H9 (cell line): ENCODE results near the gene SAMM50. TPM values are rescaled to one million over a fixed set of nuclear protein-coding genes. Genes with fewer than 3 reads are reported as not detected.

Source experiments
- DNase-seq: peaks from one replicate; pipeline ENCODE4 v3.0.0-alpha.2; 2017
- H2AFZ ChIP-seq: one replicate; pipeline ENCODE4 v1.6.1; 2013; ENCODE audit warnings: mild to moderate bottlenecking, low read length, control low read depth, moderate library complexity
- H2AK5ac ChIP-seq: 2 replicates; pipeline ENCODE4 v1.6.1; 2013; ENCODE audit warnings: low read length, control low read depth, mixed read lengths; ENCODE audit not compliant: insufficient read length
- H2BK120ac ChIP-seq: one replicate; pipeline ENCODE4 v1.6.1; 2013; ENCODE audit warnings: low read depth, mild to moderate bottlenecking, low read length, control low read depth, inconsistent platforms; ENCODE audit not compliant: poor library complexity, severe bottlenecking
- H2BK12ac ChIP-seq: 2 replicates; pipeline ENCODE4 v1.6.1; 2013; ENCODE audit warnings: low read length, control low read depth, mixed read lengths, low read depth; ENCODE audit not compliant: insufficient read length
- H2BK15ac ChIP-seq: 2 replicates; pipeline ENCODE4 v1.6.1; 2013; ENCODE audit warnings: low read depth, low read length, control low read depth
- H2BK20ac ChIP-seq: one replicate; pipeline ENCODE4 v1.6.1; 2013; ENCODE audit warnings: low read depth, mild to moderate bottlenecking, low read length, control low read depth, inconsistent platforms; ENCODE audit not compliant: poor library complexity, severe bottlenecking
- H2BK5ac ChIP-seq: 2 replicates; pipeline ENCODE4 v1.6.1; 2013; ENCODE audit warnings: low read length, control low read depth, mixed read lengths; ENCODE audit not compliant: insufficient read length
- H3K14ac ChIP-seq: 2 replicates; pipeline ENCODE4 v1.6.1; 2013; ENCODE audit warnings: low read length, control low read depth; ENCODE audit not compliant: insufficient read depth
- H3K18ac ChIP-seq: 2 replicates; pipeline ENCODE4 v1.6.1; 2013; ENCODE audit warnings: low read depth, mild to moderate bottlenecking, mixed read lengths, low read length, control low read depth; ENCODE audit not compliant: insufficient read length
- H3K23ac ChIP-seq: 2 replicates; pipeline ENCODE4 v1.6.1; 2013; ENCODE audit warnings: low read length, control low read depth, mixed read lengths, low read depth; ENCODE audit not compliant: insufficient read length
- H3K23me2 ChIP-seq: 2 replicates; pipeline ENCODE4 v1.6.1; 2013; ENCODE audit warnings: low read depth, mild to moderate bottlenecking, mixed read lengths, low read length, control low read depth; ENCODE audit not compliant: insufficient read length, poor library complexity, severe bottlenecking
- H3K27ac ChIP-seq: 2 replicates; pipeline ENCODE4 v1.5.1; 2013; ENCODE audit warnings: low read length, control low read depth, mixed read lengths, low read depth; ENCODE audit not compliant: insufficient read length
- H3K27me3 ChIP-seq: 2 replicates; pipeline ENCODE4 v1.6.1; 2013; ENCODE audit warnings: low read length, control low read depth, inconsistent platforms; ENCODE audit not compliant: insufficient read depth
- H3K4ac ChIP-seq: 2 replicates; pipeline ENCODE4 v1.6.1; 2013; ENCODE audit warnings: low read depth, mild to moderate bottlenecking, control low read depth, inconsistent platforms, low read length, moderate library complexity
- H3K4me1 ChIP-seq: 2 replicates; pipeline ENCODE4 v1.6.1; 2013; ENCODE audit warnings: low read length, control low read depth, inconsistent platforms; ENCODE audit not compliant: insufficient read depth
- H3K4me2 ChIP-seq: 2 replicates; pipeline ENCODE4 v1.6.1; 2013; ENCODE audit warnings: low read length, control low read depth, mixed read lengths; ENCODE audit not compliant: insufficient read length, insufficient read depth
- H3K56ac ChIP-seq: 2 replicates; pipeline ENCODE4 v1.6.1; 2013; ENCODE audit warnings: low read depth, mild to moderate bottlenecking, mixed read lengths, low read length, control low read depth; ENCODE audit not compliant: insufficient read length
- H3K79me1 ChIP-seq: 2 replicates; pipeline ENCODE4 v1.6.1; 2013; ENCODE audit warnings: low read depth, mild to moderate bottlenecking, moderate library complexity, low read length, control low read depth, inconsistent platforms; ENCODE audit not compliant: insufficient read depth, poor library complexity, severe bottlenecking
- H3K79me2 ChIP-seq: 2 replicates; pipeline ENCODE4 v1.6.1; 2013; ENCODE audit warnings: low read length, control low read depth, inconsistent platforms; ENCODE audit not compliant: insufficient read depth
- H3K9ac ChIP-seq: 2 replicates; pipeline ENCODE4 v1.6.1; 2013; ENCODE audit warnings: low read length, control low read depth, mixed read lengths; ENCODE audit not compliant: insufficient read length; ENCODE audit errors: extremely low read depth
- H3K9me3 ChIP-seq: one replicate; pipeline ENCODE4 v1.6.1; 2013; ENCODE audit warnings: low read depth, low read length, inconsistent platforms; ENCODE audit not compliant: control insufficient read depth
- H3T11ph ChIP-seq: one replicate; pipeline ENCODE4 v1.6.1; 2013; ENCODE audit warnings: mild to moderate bottlenecking, low read length, control low read depth, inconsistent platforms
- H4K20me1 ChIP-seq: one replicate; pipeline ENCODE4 v1.6.1; 2013; ENCODE audit not compliant: control insufficient read depth, insufficient read length, insufficient read depth
- H4K5ac ChIP-seq: 2 replicates; pipeline ENCODE4 v1.6.1; 2013; ENCODE audit warnings: low read depth, mild to moderate bottlenecking, mixed read lengths, low read length, control low read depth; ENCODE audit not compliant: insufficient read length
- H4K8ac ChIP-seq: replicated peaks from 2 replicates; pipeline ENCODE4 v1.6.1; 2013; ENCODE audit warnings: low read length, control low read depth, mixed read lengths, low read depth; ENCODE audit not compliant: insufficient read length
- H4K91ac ChIP-seq: 2 replicates; pipeline ENCODE4 v1.6.1; 2013; ENCODE audit warnings: low read depth, mild to moderate bottlenecking, moderate library complexity, mixed read lengths, low read length, control low read depth; ENCODE audit not compliant: insufficient read length
- H3K27ac Mint-ChIP-seq, 3 experiments: 2 replicates in 2 of 3; 3 replicates in 1 of 3; pipeline ENCODE4 v1.8.0; 2020 to 2021; ENCODE audit warnings: mixed read lengths in 3 of 3, mild to moderate bottlenecking in 1 of 3, moderate library complexity in 1 of 3
- H3K27me3 Mint-ChIP-seq: 2 replicates; pipeline ENCODE4 v1.8.0; 2021; ENCODE audit warnings: low read depth, mild to moderate bottlenecking, moderate library complexity, mixed read lengths
- H3K36me3 Mint-ChIP-seq, 3 experiments: 2 replicates in 2 of 3; 3 replicates in 1 of 3; pipeline ENCODE4 v1.8.0; 2020 to 2021; ENCODE audit warnings: low read depth in 3 of 3, mixed read lengths in 3 of 3; ENCODE audit not compliant: insufficient read depth in 1 of 3
- H3K4me1 Mint-ChIP-seq, 2 experiments: 2 replicates each; pipeline ENCODE4 v1.8.0; 2020; ENCODE audit warnings: mixed read lengths in 2 of 2
- H3K4me3 Mint-ChIP-seq, 2 experiments: 2 replicates in 1 of 2; 3 replicates in 1 of 2; pipeline ENCODE4 v1.8.0; 2020 to 2021; ENCODE audit warnings: mild to moderate bottlenecking in 2 of 2, mixed read lengths in 2 of 2, moderate library complexity in 1 of 2
- H3K9me3 Mint-ChIP-seq, 2 experiments: 2 replicates in 1 of 2; 3 replicates in 1 of 2; pipeline ENCODE4 v1.8.0; 2020; ENCODE audit warnings: mild to moderate bottlenecking in 2 of 2, mixed read lengths in 2 of 2, moderate library complexity in 1 of 2
- CTCF ChIP-seq: fragments of 200-600 bp; sonication (generic); conservative IDR thresholded peaks from 3 replicates; pipeline ENCODE4 v1.8.0; 2021; ENCODE audit warnings: antibody characterized with exemption, mild to moderate bottlenecking
- WGBS: extraction: QIAGEN DNeasy Blood & Tissue Kit; methylation state at CpG from one replicate; pipeline ENCODE4 v1.1.7; 2013; ENCODE audit warnings: missing lambda C conversion rate, low lambda C conversion rate, mixed read lengths; ENCODE audit not compliant: insufficient read length; ENCODE audit errors: extremely low coverage; 5-methylcytosine and 5-hydroxymethylcytosine counted together
- total RNA-seq: library from RNA; stranded (reverse); gene quantifications from 2 replicates; pipeline ENCODE4 v1.2.1, GENCODE V29; 2021

Gene SAMM50
- total RNA-seq, 1 experiment from 2014 or later: 57.2 TPM

GRCh38 chr22:43923191-43923590 lies 32.1 kb upstream of the SAMM50 start:
- Histone ChIP-seq H2AFZ (no peak overlapping the region), H2BK20ac (no peak overlapping the region), H3T11ph (no peak overlapping the region), H3K9me3 (no peaks in the 10 kb centered on the region), H4K8ac (no peak overlapping the region), H4K20me1 (no peaks in the 10 kb centered on the region), H3K14ac (no peak overlapping the region), H2BK12ac (no peak overlapping the region), H3K79me2 (no peaks in the 10 kb centered on the region; the same call in 1 of the 2 replicates), H3K79me1 (no peaks in the 10 kb centered on the region), H3K4me1 (peaks cover 3% of the 10 kb centered on the region; the same call in 1 of the 2 replicates), H3K18ac (peak overlapping the region; percentile 39), H4K91ac (no peak overlapping the region), H2AK5ac (no peak overlapping the region), H3K23ac (no peak overlapping the region), H3K27ac (no peak overlapping the region), H2BK5ac (no peak overlapping the region), H3K4me2 (peak overlapping the region; percentile 75), H4K5ac (no peak overlapping the region), H2BK15ac (no peak overlapping the region), H2BK120ac (no peak overlapping the region), H3K56ac (no peak overlapping the region), H3K27me3 (no peaks in the 10 kb centered on the region), H3K4ac (no peak overlapping the region), H3K23me2 (peaks cover 3% of the 10 kb centered on the region), H3K9ac (no peak overlapping the region)
- Mint-ChIP-seq H3K27me3 (peaks cover 14% of the 10 kb centered on the region), H3K4me1 (peaks cover 30 to 37% of the 10 kb centered on the region in 2 experiments), H3K4me3 (peak overlapping the region; percentile 59 to 78), H3K36me3 (peaks cover 9 to 17% (median 14%) of the 10 kb centered on the region in 3 experiments; a peak in 6 of 7 replicates), H3K27ac (peak overlapping the region; percentile 42 to 89 (median 73); a peak in 5 of 7 replicates), H3K9me3 (no peaks in the 10 kb centered on the region; a peak in 1 of 5 replicates)
- WGBS: no CpG with 5 or more reads among the region's 13 CpGs
- TF ChIP-seq CTCF: no peak
- no peak for DNase-seq
